GM12865 (cell line): ENCODE measurements around the gene MAP3K20.

Source experiments
- DNase-seq: peaks from one replicate; pipeline ENCODE4 v3.0.0; 2010; ENCODE audit warnings: low read depth
- H3K4me3 ChIP-seq: 2 replicates; pipeline ENCODE4 v1.5.1; 2011; ENCODE audit warnings: mild to moderate bottlenecking, low read depth, low read length, control low read depth
- TF ChIP-seq, protein P1 (sequence below): IDR thresholded peaks from 2 replicates; pipeline ENCODE4 v1.5.1; 2011; ENCODE audit warnings: low read length, control low read depth, low read depth, inconsistent platforms; ENCODE audit not compliant: insufficient read depth; ENCODE audit errors: missing control alignments

The MAP3K20 gene

DNA sequence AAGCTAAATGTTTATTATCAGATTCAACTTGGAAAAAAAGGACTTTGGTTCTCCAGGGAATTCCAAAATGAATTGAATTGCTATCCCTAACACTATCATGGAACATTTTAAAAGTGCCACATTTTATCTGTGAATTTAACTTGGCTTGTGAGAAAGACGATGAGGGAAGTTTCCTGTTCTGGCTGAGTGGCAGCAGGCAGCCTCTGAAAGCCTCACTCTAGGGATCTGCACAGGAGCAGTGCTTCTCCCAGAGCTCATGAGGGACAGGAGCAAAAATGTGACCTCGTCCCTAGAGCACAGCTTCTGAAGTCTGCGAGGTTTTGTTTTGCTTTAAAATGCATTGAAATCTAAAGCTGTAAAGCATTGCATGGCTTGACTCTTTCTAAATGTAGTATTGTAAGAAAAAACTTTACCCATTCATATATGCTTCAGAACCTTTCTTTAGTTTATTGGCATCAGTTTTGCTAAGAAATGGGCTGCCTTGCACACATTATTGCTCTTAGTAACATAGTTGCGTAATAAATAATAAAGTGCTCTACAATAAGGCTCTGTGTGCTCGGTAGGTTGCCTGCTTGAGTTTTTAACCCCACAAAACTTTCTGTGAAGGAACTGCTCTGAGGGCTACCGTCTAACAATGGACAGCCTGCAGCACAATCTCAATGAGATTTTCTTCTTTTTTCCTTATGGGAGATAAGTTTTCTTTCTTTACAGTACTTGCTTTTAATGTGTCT lies 142.8 kb downstream of the MAP3K20 start:
- H3K4me3 ChIP-seq, result no peak overlapping the region
- no peak for DNase-seq
- TF ChIP-seq, protein P1, sequence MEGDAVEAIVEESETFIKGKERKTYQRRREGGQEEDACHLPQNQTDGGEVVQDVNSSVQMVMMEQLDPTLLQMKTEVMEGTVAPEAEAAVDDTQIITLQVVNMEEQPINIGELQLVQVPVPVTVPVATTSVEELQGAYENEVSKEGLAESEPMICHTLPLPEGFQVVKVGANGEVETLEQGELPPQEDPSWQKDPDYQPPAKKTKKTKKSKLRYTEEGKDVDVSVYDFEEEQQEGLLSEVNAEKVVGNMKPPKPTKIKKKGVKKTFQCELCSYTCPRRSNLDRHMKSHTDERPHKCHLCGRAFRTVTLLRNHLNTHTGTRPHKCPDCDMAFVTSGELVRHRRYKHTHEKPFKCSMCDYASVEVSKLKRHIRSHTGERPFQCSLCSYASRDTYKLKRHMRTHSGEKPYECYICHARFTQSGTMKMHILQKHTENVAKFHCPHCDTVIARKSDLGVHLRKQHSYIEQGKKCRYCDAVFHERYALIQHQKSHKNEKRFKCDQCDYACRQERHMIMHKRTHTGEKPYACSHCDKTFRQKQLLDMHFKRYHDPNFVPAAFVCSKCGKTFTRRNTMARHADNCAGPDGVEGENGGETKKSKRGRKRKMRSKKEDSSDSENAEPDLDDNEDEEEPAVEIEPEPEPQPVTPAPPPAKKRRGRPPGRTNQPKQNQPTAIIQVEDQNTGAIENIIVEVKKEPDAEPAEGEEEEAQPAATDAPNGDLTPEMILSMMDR, result no peak

DNA sequence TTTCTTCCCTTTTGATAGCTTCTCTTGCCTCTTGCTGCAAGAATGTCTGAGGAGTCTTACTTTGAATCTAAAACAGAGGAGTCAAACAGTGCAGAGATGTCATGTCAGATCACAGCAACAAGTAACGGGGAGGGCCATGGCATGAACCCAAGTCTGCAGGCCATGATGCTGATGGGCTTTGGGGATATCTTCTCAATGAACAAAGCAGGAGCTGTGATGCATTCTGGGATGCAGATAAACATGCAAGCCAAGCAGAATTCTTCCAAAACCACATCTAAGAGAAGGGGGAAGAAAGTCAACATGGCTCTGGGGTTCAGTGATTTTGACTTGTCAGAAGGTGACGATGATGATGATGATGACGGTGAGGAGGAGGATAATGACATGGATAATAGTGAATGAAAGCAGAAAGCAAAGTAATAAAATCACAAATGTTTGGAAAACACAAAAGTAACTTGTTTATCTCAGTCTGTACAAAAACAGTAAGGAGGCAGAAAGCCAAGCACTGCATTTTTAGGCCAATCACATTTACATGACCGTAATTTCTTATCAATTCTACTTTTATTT lies 145.6 kb downstream of the MAP3K20 start:
- no peak for DNase-seq
- TF ChIP-seq, protein P1, result no peak
- H3K4me3 ChIP-seq, result no peak overlapping the region

DNA sequence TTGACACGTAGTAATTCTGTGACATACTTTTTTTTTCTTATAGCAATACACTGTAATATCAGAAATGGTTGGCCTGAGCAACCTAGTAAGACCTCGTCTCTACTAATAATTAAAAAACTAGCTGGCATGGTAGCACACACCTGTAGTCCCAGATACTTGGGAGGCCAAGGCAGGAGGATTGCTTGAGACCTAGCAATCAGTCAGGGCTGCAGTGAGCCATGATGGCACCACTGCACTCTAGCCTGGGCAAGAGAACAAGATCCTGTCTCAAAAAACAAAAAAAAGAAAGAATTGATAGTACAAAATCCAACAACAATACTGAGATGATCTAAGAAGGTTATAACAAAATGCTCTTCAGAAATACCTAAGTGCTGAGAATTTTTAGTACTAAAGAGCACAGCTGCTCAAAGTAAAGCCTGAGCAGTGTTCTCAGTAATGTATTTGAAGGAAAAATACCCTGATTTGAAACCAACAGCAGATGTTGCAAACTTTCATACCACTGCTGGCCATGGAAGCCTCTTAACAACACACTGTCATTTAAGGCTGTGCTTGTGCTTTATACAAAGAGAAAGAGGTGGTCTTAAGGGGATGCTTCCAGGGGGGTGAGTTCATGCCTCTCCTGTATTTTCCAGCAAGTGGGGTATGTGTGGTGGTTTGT lies 146.4 kb downstream of the MAP3K20 start:
- TF ChIP-seq, protein P1, result no peak
- H3K4me3 ChIP-seq, result no peak overlapping the region
- peak; percentile 48 for DNase-seq

DNA sequence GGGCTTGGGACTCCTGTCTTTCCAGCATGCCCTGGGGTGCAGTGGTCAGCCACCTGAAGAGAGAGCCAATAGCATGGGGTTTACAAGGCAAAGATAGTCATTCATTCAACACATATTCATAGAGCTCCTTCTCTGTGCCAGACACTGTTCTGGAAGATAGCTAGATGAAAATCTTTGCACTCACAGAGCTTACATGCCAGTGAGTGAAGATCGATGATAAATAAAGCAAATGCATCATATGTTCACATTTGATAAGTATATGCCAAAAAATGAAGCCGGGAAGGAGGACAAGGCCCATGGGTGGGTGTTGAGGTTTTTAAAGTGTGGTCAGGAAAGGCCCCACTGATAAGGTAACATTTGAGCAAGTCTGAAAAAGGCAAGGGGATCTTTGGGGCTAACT lies 148.2 kb downstream of the MAP3K20 start:
- DNase-seq, result no peak
- TF ChIP-seq, protein P1, result no peak
- no peak overlapping the region for H3K4me3 ChIP-seq

DNA sequence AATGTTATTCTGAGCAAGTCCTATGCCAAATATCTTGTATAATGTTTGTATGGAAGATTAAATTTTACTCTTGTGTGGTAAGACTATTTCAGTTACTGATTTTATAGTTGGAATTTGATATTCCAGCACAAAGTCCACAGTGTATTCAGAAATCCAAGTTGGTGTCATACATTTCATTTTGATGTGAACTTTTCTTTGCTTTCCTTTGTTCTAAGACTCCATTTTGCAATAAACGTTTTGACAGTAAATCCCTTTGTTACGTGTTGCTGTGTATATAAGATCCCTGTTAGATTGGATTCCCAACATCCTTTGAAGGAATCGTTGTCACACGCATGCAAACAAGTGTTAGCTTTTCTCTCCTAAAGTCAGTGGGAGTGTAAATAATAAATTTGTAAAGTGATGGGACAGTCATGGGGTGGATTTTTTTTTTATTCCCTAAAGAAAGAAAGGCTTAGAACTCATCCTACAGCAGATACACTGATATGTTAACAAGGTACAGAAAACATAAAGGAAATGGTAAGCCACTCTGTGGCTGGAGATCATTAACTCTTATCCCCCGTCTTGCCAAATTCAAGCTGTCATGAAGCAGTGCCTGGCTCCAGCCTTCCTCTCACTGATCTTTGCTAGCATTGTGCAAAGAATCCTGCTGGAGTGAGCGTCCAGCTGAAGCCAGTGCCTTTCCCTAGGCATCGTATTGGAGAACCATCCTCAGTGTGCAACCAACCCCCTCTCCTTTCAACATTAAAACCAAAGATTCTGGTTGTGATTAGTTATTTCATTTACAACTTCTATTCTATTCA lies 151.5 kb downstream of the MAP3K20 start:
- no peak for DNase-seq
- H3K4me3 ChIP-seq, result no peak overlapping the region
- TF ChIP-seq, protein P1, result no peak

DNA sequence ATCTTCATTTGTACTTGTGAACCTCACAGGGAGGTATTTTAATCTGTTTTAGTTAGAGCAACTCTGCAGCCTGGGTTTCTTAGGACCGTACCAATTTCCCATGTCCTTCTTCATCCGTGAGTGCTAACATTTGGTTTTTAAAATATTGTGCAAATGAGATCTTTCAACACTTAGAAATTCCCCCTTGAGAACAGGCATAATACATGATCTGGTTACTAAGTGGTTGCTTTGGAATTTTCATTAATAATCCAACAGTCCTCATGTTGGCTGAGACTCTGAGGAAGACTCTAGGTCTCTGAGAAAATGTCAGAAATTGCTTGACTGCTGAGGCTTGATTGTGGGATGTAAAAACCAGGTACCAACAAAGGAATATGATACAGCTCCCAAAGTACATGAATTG lies 153.4 kb downstream of the MAP3K20 start:
- TF ChIP-seq, protein P1, result no peak
- H3K4me3 ChIP-seq, result no peak overlapping the region
- no peak for DNase-seq
